Measurements from ENCODE around the gene GABRG2.

Gene GABRG2

DNA sequence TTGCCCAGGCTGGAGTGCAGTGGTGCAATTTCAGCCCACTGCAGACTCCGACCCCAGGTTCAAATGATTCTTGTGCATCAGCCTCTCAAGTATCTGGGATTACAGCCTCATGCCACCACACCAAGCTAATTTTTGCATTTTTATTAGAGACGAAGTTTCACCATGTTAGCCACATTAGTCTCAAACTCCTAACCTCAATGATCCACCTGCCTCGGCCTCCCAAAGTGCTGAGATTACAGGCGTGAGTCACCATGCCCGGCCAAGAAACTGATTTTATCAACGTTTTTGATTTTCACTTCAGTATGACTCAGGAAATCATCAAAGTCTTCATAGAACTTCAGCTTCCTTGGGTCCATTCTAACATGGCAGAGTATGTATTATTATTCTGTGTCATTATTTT is 125.4 kb downstream of the GABRG2 start:
- no peak for DNase-seq (ENCODE audit: low read depth in 3 of 3)

DNA sequence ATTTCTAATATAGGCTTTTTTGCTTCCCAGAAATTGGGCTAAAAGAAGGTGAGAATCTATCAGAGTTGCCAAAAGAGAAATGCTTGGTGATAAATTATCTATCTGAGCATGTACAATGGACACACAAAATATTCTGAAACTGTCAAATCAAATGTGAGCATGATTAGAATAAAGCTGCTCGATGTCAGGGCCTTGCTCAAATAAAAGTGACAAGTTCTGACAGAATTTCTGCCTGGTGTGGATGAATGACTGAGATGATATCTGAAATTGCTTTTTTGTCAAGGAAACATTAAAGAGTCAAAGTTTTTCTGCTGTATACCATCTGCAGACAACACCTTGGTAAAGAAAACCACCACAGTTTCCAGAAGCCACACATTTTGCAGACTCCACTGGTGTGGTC is 128.8 kb downstream of the GABRG2 start:
- DNase-seq (ENCODE audit: low read depth in 3 of 3) = no peak

DNA sequence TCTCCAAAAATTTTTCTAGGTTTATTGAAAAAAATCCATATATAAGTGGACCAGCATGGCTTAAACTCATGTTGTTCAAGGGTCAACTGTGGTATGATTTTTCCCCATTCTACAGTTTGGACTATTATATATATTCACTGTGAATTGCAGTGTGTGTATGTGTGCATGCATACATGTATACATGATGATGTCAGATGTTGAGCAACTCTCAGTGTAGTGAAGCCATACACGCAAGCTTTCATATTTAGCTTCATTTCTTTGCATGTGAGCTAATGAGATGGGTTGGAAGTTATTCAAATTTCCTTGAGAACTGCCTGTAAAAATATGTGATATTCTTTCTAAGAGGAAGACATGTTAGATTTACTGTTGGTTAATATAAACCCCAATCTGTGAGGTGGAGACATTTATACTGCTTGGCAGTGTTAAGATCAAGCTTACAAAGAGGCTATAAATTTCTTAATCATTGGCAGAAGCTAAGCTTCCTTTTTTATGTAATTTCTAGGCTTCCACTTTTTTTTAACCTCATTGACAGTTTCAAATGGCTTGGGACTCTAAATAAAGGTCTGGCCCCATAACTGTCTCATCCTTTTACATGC is 134.8 kb downstream of the GABRG2 start:
- DNase-seq (ENCODE audit: low read depth in 3 of 3) = no peak

Data from stimulated activated CD4-positive, alpha-beta T cell treated with anti-CD3 and anti-CD28 coated beads, TNF-alpha, amount 100 ng/mL, for 24 hours (primary cell).